HepG2 (cell line): ENCODE data around the gene ANTXR1. TPM values are rescaled to one million over a fixed set of nuclear protein-coding genes. Genes with fewer than 3 reads are reported as not detected.

Experiments used
- AKNA ChIP-seq: sonication (generic); formaldehyde crosslinking; IDR thresholded peaks from 2 replicates; pipeline ENCODE4 v1.4.0; 2020; ENCODE audit warnings: missing genetic modification reagents, borderline replicate concordance
- BRCA1 ChIP-seq: sonication (generic); formaldehyde crosslinking; IDR thresholded peaks from 2 replicates; pipeline ENCODE4 v1.4.0; 2020; ENCODE audit warnings: missing genetic modification reagents
- CHD4 ChIP-seq: fragments of 200-600 bp; sonication (generic); IDR thresholded peaks from 2 replicates; pipeline ENCODE4 v1.7.0; 2017; ENCODE audit warnings: mild to moderate bottlenecking, low read length, borderline replicate concordance
- CREB3 ChIP-seq: sonication (generic); formaldehyde crosslinking; IDR thresholded peaks from 2 replicates; pipeline ENCODE4 v1.5.0; 2020; ENCODE audit warnings: missing genetic modification reagents
- HOMEZ ChIP-seq: IDR thresholded peaks from 2 replicates; pipeline ENCODE4 v1.6.1; 2016; ENCODE audit warnings: low read depth
- NR2F2 ChIP-seq: IDR thresholded peaks from 2 replicates; pipeline ENCODE4 v1.6.1; 2012; ENCODE audit warnings: low read depth, inconsistent platforms, borderline replicate concordance
- SALL1 ChIP-seq: sonication (generic); formaldehyde crosslinking; IDR thresholded peaks from 2 replicates; pipeline ENCODE4 v1.8.0; 2022; ENCODE audit warnings: mild to moderate bottlenecking, missing genetic modification reagents
- THAP9 ChIP-seq: sonication (generic); formaldehyde crosslinking; IDR thresholded peaks from 2 replicates; pipeline ENCODE4; 2020; ENCODE audit warnings: missing genetic modification reagents, mild to moderate bottlenecking, borderline replicate concordance
- TRIM24 ChIP-seq: sonication (generic); formaldehyde crosslinking; IDR thresholded peaks from 2 replicates; pipeline ENCODE4 v1.8.0; 2022; ENCODE audit warnings: mild to moderate bottlenecking, missing genetic modification reagents
- ZNF121 ChIP-seq: sonication (generic); formaldehyde crosslinking; IDR thresholded peaks from 2 replicates; pipeline ENCODE4 v1.5.0; 2020; ENCODE audit warnings: mild to moderate bottlenecking, missing genetic modification reagents
- ZNF253 ChIP-seq: sonication (generic); formaldehyde crosslinking; IDR thresholded peaks from 2 replicates; pipeline ENCODE4 v1.8.0; 2022; ENCODE audit warnings: mild to moderate bottlenecking, missing genetic modification reagents, borderline replicate concordance
- ZNF44 ChIP-seq: sonication (generic); formaldehyde crosslinking; IDR thresholded peaks from 2 replicates; pipeline ENCODE4 v1.5.1; 2020; ENCODE audit warnings: mild to moderate bottlenecking, missing genetic modification reagents
- ZNF468 ChIP-seq: sonication (generic); formaldehyde crosslinking; IDR thresholded peaks from 2 replicates; pipeline ENCODE4 v1.8.0; 2022; ENCODE audit warnings: mild to moderate bottlenecking, moderate library complexity, missing genetic modification reagents
- polyA plus RNA-seq, 8 experiments: library from polyadenylated mRNA; depleted of rRNA in 3 of 8; stranded (reverse) in 7 of 8; unstranded in 1 of 8; fragments of >200 nt; fragmentation: Illumina TruSeq in 4 of 8; extraction: Trizol in 4 of 8; gene quantifications; 2 replicates each; pipeline versions ENCODE4 v1.2.1 to v1.2.3, GENCODE V29; 2011 to 2016; ENCODE audit warnings: low read depth in 4 of 8, missing spikeins in 1 of 8, mixed read lengths in 1 of 8; ENCODE audit not compliant: insufficient read depth in 1 of 8
- total RNA-seq, 5 experiments: library from RNA; depleted of rRNA; stranded (reverse); fragments of >200 nt; fragmentation: Illumina TruSeq; extraction: Trizol; gene quantifications; 2 replicates each; pipeline ENCODE4 v1.2.3, GENCODE V29; 2016; ENCODE audit warnings: low read depth in 1 of 5
- TF ChIP-seq, protein P1 (sequence below): sonication (generic); formaldehyde crosslinking; conservative IDR thresholded peaks from 2 replicates; pipeline ENCODE4 v1.4.0; 2020; ENCODE audit warnings: missing genetic modification reagents

Gene ANTXR1
- total and polyA plus RNA-seq, 2 of the 13 experiments (the other 11 are each of a cell fraction or from before 2014, with no cell fraction given) = 4.5 to 12.7 TPM

DNA sequence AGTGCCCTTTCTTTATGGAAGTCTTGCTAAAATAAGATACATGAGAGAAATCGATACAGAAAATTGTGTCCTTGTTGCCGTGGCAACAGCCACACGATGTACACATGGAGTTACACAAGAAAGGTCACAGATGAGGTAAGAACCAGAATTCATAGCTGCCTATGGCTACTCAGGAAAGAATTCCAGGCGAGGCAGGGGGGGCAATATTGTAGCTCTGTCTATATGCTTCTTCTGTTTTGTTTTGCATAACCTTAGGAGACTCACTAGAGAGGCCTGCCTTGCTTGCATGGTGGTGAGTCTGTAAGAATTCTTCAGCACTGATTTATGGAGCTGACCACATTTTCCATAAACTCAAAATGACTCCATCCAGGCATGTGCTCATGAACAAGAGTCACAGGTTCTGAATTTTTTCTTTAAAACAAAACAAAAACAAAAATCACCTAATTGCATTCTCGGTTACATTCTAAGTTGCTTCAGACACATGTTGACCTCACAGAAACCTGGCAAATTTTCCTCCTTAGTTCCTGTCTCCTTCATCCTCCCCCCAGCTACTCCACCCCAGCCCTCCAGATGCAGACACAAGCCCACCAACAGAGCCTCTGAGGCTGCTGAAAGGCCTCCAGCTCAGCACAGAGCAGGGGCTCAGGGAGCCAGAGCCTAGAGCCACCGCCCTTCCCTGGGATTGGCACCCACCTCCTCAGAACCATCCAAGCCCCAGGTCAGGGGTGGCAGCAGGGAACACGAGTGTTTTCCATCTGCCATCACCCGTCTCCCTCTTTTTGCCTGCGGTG lies 183.5 kb downstream of the ANTXR1 start (continued):
- TF ChIP-seq CREB3 (CRISPR knock-in tag) (no peak), ZNF468 (no peak), ZNF121 (CRISPR knock-in tag) (no peak), BRCA1 (CRISPR knock-in tag) (no peak), NR2F2 (no peak), AKNA (CRISPR knock-in tag) (no peak), TRIM24 (CRISPR knock-in tag) (no peak), ZNF44 (CRISPR knock-in tag) (no peak), THAP9 (CRISPR knock-in tag) (no peak), ZNF253 (no peak), HOMEZ (CRISPR knock-in tag) (peak; percentile 73), SALL1 (CRISPR knock-in tag) (no peak), CHD4 (no peak)
- TF ChIP-seq, protein P1, sequence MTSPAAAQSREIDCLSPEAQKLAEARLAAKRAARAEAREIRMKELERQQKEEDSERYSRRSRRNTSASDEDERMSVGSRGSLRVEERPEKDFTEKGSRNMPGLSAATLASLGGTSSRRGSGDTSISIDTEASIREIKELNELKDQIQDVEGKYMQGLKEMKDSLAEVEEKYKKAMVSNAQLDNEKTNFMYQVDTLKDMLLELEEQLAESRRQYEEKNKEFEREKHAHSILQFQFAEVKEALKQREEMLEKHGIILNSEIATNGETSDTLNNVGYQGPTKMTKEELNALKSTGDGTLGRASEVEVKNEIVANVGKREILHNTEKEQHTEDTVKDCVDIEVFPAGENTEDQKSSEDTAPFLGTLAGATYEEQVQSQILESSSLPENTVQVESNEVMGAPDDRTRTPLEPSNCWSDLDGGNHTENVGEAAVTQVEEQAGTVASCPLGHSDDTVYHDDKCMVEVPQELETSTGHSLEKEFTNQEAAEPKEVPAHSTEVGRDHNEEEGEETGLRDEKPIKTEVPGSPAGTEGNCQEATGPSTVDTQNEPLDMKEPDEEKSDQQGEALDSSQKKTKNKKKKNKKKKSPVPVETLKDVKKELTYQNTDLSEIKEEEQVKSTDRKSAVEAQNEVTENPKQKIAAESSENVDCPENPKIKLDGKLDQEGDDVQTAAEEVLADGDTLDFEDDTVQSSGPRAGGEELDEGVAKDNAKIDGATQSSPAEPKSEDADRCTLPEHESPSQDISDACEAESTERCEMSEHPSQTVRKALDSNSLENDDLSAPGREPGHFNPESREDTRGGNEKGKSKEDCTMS (CRISPR knock-in tag) = no peak
